Peyer's patch (tissue), 4 donors: ENCODE results near the gene PELI2.

ENCODE experiments used
- POLR2A ChIP-seq, 2 donors: fragments of 450-650 bp; IDR thresholded peaks; one replicate each; pipeline ENCODE4 v1.5.1; 2017; ENCODE audit warnings: antibody characterized with exemption in 2 of 2, mild to moderate bottlenecking in 2 of 2, moderate library complexity in 2 of 2
- TF ChIP-seq, protein P1 (sequence below), 6 experiments: fragments of 450-650 bp in 4 of 6; fragments of 200-600 bp in 2 of 6; sonication (generic) in 1 of 6; IDR thresholded peaks; one replicate each; pipeline ENCODE4 v1.5.1; 2017 to 2019; ENCODE audit warnings: antibody characterized with exemption in 6 of 6, mild to moderate bottlenecking in 3 of 6, moderate library complexity in 1 of 6

DNA sequence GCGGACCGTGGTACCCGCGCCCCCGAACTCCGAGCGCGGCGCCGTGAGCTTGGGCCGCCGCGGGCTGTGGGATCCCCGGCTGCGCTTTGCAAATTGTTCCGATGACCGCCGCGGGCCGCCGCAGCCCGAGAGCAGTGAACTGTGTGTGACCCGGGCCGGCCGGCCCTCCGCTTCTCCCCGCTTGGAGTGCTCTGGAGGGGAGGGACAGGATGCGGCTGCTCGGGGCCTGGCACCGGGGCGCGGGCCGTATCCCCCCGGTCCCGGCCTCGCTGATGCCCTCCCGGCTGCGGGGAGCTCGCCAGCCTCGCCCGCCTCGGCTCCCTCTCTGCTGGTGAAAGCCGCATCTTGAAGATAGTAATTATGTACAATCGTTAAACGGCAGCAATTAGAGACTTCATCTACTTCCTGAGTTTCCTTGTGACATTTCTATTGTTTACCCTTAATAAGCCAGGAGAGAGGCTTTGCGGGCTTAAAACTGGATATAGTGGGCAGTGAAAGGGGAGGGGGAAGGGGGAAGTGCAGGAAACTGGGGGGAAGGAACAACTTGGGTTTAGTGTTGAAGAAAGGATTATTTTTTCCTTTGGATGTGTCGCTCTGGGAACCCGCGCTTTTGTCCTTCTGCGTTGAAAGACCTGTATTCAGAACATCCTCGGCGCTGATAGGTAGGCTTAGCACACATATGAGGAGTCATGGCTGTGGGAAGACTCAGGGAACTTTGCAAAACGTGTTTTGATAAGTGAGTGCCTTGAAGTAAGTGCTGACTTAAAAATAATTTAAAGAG lies 1.2 kb downstream of the PELI2 start:
- TF ChIP-seq, protein P1, sequence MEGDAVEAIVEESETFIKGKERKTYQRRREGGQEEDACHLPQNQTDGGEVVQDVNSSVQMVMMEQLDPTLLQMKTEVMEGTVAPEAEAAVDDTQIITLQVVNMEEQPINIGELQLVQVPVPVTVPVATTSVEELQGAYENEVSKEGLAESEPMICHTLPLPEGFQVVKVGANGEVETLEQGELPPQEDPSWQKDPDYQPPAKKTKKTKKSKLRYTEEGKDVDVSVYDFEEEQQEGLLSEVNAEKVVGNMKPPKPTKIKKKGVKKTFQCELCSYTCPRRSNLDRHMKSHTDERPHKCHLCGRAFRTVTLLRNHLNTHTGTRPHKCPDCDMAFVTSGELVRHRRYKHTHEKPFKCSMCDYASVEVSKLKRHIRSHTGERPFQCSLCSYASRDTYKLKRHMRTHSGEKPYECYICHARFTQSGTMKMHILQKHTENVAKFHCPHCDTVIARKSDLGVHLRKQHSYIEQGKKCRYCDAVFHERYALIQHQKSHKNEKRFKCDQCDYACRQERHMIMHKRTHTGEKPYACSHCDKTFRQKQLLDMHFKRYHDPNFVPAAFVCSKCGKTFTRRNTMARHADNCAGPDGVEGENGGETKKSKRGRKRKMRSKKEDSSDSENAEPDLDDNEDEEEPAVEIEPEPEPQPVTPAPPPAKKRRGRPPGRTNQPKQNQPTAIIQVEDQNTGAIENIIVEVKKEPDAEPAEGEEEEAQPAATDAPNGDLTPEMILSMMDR (IDR thresholded peaks at IDR 0.05) = peak in 2 of 6 experiments; percentile 1 to 12
- TF ChIP-seq POLR2A (IDR thresholded peaks at IDR 0.05) = peak in 1 of 2 donors; percentile 21
